GM12892 (cell line): ENCODE results near the gene PDE8B.

Experiments used
- POLR2A ChIP-seq: IDR thresholded peaks from 2 replicates; pipeline ENCODE4 v1.6.1; 2011; ENCODE audit warnings: low read depth, low read length, control low read depth
- POLR2AphosphoS5 ChIP-seq: IDR thresholded peaks from 2 replicates; pipeline ENCODE4 v1.6.1; 2011; ENCODE audit warnings: low read depth, low read length, control low read depth
- TAF1 ChIP-seq: IDR thresholded peaks from 2 replicates; pipeline ENCODE4 v1.6.1; 2011; ENCODE audit warnings: low read depth, mild to moderate bottlenecking, control low read depth, low read length, borderline replicate concordance

DNA sequence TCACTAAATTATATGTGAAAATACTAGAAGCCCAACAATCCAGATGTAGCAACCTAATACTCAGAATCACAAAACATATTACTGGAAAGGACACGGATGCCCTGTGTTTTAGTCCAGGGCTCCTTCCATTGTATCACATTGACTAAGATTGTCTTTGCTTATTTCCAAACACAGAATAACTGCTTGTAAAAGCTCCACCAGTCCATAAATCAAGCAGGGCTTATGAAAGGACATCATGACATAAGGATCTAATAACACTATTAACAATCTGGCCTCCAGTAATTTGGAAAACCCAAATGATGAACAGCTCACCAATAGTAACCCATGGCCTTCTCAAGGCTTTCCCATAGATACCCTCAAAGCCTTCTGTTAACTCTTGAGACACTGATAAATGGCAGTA, 241.9 kb downstream of the PDE8B start:
- TF ChIP-seq POLR2AphosphoS5, result no peak
- TF ChIP-seq POLR2A, result no peak
- no peak for TF ChIP-seq TAF1
